ENCODE measurements around the gene HAUS6.

DNA sequence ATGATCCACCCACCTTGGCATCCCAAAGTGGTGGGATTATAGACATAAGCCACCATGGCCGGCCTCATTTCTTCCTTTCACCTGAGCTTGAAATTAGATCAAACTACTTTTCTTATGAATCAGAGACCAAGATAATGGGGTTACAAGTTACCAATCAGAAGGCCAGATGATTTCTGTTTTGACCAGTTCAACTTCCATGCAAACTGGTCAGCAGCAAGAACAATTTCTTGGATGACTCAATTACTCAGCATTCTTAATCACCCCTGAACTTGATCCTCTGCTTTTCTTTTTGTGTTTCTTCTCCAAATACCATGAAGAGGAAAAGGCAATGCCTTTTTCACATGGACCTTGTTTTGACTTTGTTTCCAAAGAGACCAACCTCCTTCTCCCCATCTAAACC lies 34.6 kb upstream of the HAUS6 start:
- TF ChIP-seq, protein P1, sequence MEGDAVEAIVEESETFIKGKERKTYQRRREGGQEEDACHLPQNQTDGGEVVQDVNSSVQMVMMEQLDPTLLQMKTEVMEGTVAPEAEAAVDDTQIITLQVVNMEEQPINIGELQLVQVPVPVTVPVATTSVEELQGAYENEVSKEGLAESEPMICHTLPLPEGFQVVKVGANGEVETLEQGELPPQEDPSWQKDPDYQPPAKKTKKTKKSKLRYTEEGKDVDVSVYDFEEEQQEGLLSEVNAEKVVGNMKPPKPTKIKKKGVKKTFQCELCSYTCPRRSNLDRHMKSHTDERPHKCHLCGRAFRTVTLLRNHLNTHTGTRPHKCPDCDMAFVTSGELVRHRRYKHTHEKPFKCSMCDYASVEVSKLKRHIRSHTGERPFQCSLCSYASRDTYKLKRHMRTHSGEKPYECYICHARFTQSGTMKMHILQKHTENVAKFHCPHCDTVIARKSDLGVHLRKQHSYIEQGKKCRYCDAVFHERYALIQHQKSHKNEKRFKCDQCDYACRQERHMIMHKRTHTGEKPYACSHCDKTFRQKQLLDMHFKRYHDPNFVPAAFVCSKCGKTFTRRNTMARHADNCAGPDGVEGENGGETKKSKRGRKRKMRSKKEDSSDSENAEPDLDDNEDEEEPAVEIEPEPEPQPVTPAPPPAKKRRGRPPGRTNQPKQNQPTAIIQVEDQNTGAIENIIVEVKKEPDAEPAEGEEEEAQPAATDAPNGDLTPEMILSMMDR (conservative IDR thresholded peaks at IDR 0.05; ENCODE audit: low read depth, low read length) = no peak
- TF ChIP-seq EZH2 (IDR thresholded peaks at IDR 0.05; ENCODE audit: low read length, unreplicated experiment) = no peak

Measured in PC-3 (cell line).